Non-pigmented ciliary epithelial cell (primary cell): ENCODE data around the gene FRMD4B.

ENCODE experiments used
- DNase-seq: peaks from one replicate; pipeline ENCODE4 v3.0.0-alpha.2; 2010; ENCODE audit warnings: low read depth

Gene FRMD4B

GRCh38 chr3:69405067-69405466 lies 19.2 kb upstream of the FRMD4B start:
- DNase-seq, result no peak

DNA sequence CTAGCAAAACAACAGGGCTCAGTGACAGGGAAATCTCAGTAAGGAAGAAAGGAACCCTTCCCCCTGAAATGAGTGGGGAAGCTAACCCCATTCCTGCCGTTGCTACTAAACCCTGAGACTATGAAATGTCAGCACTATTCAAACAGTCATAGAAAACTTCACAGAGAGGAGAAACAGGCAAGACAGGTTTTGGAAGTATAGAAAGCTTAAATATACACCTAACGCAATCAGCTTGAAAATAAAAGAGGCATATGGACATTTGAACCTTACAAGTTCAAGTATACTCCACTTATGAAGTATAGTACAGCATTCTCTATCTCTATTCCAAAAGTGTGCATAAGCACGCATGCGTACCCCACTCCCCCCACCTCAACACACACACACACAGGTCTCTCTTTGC lies 17.6 kb upstream of the FRMD4B start:
- DNase-seq, result no peak

- DNase-seq, result no peak
These were observed 14.8 kb upstream of the FRMD4B start for GRCh38 chr3:69400683-69401082.

- no peak for DNase-seq
These were observed 7.0 kb upstream of the FRMD4B start for GRCh38 chr3:69392850-69393249.

GRCh38 chr3:69392415-69392814 lies 6.5 kb upstream of the FRMD4B start:
- DNase-seq, result no peak

DNA sequence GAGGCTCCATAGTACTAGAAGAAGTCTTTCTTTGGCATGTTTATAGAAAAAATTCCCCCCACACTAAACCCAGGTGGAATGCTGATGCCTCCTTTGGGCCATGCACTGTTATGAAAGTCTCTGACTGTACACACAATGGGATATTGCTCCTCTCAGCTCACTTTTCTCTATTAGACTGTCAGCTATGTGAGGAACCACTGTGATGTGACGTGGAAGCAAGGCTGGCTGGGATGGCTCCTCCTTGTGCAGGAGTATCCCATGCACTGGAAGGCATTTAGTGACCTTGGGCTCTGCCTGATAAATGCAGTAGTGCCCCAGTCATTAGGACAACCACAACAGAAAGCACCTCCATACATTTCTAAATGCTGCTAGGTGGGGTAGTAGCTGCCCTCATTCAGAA lies 5.7 kb upstream of the FRMD4B start:
- no peak for DNase-seq

GRCh38 chr3:69390771-69391170 lies 4.9 kb upstream of the FRMD4B start:
- DNase-seq, result no peak

- no peak for DNase-seq
These were observed 3.8 kb upstream of the FRMD4B start for GRCh38 chr3:69389520-69390248.

DNA sequence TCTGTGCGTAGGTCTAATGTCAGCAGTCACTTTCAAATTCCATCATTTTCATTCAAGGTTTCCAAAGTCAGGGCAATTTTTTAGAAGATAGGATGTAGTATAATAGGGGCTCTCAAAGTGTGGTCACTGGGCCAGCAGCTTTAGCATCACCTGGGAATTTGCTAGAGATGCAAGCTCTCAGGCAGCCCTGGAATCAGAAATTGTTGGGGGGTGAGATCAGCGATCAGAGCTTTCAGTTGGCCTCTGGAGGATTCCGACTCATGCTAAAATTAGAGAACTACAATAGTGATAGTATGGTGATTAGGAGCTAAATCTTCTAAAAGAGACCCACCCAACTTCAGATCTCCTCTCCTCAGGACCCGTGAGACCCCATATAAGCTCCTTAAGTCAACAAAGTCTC lies 2.4 kb upstream of the FRMD4B start:
- DNase-seq, result no peak

- no peak for DNase-seq
These were observed 883 bp upstream of the FRMD4B start for GRCh38 chr3:69386556-69387385.

- DNase-seq, result no peak
These were observed 665 bp downstream of the FRMD4B start for GRCh38 chr3:69385123-69385722.

- no peak for DNase-seq
These were observed 1.6 kb downstream of the FRMD4B start for GRCh38 chr3:69384326-69384725.

DNA sequence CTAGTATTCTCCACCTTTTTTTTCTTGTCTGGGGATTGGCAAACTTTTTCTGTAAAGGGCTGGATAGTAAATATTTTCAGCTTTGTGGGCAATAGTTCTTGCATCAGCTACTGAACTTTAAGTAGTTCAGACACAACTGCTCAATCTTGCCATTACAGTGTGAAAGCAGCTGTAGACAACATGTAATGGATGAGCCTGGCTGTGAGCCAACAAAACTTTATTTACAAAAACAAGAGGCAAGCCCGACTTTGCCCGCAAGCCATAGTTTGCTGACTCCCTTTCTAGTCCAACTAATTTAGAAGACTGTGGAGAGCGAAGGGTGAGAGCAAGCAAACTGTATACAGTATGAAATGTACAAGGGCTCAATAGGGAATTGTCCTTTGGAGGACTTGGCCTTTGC lies 6.2 kb downstream of the FRMD4B start:
- no peak for DNase-seq

DNA sequence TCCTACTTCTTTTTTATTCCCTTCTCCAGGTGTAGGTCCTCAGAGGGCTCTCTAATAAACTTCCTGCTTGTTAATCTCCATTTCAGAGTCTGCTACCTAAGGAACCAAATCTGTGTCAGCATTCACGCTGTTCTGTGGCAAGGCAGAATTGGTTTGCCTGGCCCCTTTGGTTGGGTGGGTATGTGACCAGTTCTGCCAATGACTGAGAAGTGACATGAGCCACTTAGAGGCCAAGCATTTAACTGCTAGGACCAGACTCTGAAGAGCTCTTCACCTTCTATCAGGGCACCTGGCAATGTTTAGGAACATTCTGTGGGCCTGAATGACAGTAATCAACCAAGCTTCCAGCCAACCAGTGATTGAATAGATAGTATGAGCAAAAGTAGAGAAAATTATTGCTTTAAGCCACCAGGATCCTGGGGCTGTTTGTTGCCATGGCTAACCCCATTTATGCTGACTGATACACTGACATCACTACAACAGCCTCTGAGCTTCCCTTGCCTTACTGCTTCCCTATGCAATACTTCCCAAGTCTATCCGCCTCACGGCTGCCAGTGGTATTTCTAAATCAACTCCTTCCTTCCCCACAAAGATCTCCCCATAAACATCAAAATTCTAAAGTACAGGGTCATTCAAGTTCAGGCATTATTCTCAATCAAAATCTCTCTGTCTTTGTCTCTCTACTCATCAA lies 7.6 kb downstream of the FRMD4B start:
- no peak for DNase-seq

- DNase-seq, result no peak
These were observed 8.6 kb downstream of the FRMD4B start for GRCh38 chr3:69377262-69377661.

DNA sequence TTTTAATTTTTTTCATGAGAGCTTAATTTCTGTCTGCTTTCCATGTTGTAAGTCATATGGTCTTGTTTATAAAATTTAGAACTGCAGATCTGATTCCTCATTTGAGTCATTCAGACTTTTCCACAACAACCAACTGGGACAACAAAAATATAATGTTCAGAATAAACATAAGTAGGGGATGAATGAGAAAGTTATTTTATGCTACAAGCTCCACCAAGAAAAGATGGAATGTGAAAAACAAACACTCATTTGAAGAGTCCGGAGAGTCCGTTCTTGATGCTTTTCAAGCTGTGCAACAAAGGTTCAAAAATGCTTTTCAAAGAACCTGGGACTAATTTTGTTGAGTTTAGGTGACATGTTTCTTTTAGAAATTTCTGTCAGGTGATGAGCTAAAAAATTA lies 9.2 kb downstream of the FRMD4B start:
- DNase-seq, result no peak

GRCh38 chr3:69371816-69372215 lies 14.1 kb downstream of the FRMD4B start:
- DNase-seq, result no peak

DNA sequence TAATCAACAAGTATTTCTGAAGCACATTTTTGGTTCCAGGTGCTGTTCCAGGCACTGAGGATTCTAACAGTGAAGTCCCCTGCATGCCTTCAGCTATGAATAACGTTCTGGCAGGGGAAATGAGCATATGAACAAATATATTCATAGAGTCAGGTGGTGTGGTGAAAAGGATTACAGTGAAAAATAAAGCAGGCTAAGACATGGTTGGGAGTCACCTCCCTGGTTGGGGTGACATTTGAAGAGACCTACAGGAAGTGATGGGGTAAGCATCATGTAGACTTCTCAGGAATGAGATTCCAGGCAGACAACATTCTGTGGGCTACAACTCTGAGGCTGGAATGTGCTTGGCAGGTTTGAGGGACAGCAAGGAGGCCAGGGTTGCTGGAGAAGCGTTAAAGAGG lies 15.0 kb downstream of the FRMD4B start:
- no peak for DNase-seq

DNA sequence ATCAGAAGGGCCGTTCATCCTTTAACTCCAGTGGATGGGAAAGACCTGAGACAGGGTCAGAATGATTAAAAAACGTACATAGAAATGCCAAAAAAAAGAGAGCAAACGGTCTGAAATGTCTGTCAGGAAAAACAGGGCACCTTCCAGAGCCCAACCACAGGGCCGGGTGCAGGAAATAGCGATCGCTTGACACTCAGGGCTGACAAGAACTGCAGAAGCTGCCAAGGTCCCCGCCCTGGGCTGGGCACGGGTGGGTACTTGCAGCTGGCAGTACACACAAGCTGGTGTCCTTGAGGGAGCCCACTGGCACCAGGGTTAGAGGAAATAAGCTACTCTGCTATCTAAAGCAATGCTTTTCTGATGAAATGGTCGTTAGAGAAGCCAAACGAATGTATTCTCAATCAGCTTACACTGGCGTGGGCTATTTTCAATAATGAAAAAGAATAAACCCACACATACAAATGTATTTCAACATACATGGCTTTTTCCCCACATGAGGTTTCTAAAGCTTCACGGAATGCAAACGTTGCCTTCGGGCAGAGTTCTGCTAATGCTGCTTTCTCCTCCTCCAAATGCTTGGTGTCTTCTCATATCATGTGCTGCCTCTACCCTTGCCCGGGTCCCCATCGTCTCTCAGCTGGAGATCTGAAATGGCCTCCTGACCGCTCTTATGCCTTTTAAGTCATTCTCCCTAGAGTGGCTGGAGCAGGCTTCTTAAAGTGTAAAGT lies 15.6 kb downstream of the FRMD4B start:
- DNase-seq, result no peak

DNA sequence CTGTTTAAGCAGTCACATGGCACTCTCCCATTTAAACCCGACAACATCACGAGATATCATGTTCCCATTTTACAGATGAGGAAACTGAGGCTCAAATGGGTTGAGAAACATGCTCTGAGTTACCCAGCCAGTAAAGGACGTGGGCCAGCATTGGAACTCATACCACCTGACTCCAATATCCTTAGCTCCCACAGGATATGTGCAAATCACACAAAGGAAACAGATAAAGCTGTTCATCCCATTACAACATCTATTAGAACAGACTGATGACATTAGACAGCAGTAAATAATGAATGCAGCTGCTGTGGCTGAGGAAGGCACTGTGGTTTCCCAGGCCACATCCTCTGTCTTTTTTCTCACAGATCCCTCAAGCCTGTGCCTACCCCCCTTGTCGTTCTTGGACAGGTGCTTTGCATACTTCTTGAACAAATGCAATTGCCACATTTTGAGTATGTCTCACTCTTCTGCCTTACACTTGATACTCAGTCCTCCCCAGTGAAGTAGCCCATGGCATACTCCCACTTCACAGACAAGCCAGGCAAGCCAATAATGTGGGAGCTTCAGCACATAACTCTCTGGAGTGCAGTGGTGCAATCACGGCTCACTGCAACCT lies 17.7 kb downstream of the FRMD4B start:
- DNase-seq, result no peak

GRCh38 chr3:69367586-69367985 lies 18.3 kb downstream of the FRMD4B start:
- no peak for DNase-seq
